HepG2 (cell line): ENCODE results near the gene SLC5A4. TPM values are rescaled to one million over a fixed set of nuclear protein-coding genes. Genes with fewer than 3 reads are reported as not detected.

ENCODE experiments used
- polyA plus RNA-seq, 8 experiments: library from polyadenylated mRNA; depleted of rRNA in 3 of 8; stranded (reverse) in 7 of 8; unstranded in 1 of 8; fragments of >200 nt; fragmentation: Illumina TruSeq in 4 of 8; extraction: Trizol in 4 of 8; gene quantifications; 2 replicates each; pipeline versions ENCODE4 v1.2.1 to v1.2.3, GENCODE V29; 2011 to 2016; ENCODE audit warnings: low read depth in 4 of 8, missing spikeins in 1 of 8, mixed read lengths in 1 of 8; ENCODE audit not compliant: insufficient read depth in 1 of 8
- small RNA-seq, 3 experiments: library from RNA; depleted of rRNA; stranded (forward); fragments of <200 nt; gene quantifications; one replicate each; pipeline ENCODE3, GENCODE V24; 2012; ENCODE audit warnings: low read depth in 2 of 3, low replicate concordance in 1 of 3; ENCODE audit not compliant: insufficient read length in 3 of 3, insufficient read depth in 2 of 3
- total RNA-seq, 5 experiments: library from RNA; depleted of rRNA; stranded (reverse); fragments of >200 nt; fragmentation: Illumina TruSeq; extraction: Trizol; gene quantifications; 2 replicates each; pipeline ENCODE4 v1.2.3, GENCODE V29; 2016; ENCODE audit warnings: low read depth in 1 of 5

Gene SLC5A4
- total and polyA plus RNA-seq, 2 of the 13 experiments (the other 11 are each of a cell fraction or from before 2014, with no cell fraction given) = not detected

Small RNA genes within 50 kb of the gene (small RNA-seq; reads per million reads assigned to genes)
- gene RF02171 = 0 reads per million in 3 experiments

Other genes with a start within 250 kb of the SLC5A4 start
- not detected in 2 replicates for gene SLC5A1, start 212.1 kb downstream of the SLC5A4 start, total RNA-seq (2016; rRNA removed; fragmentation: Illumina TruSeq; extraction: Trizol)
- gene SLC5A1, start 212.1 kb downstream of the SLC5A4 start, polyA plus RNA-seq (2011; rRNA removed) = not detected in 2 replicates
- not detected in 2 replicates for gene C22orf42, start 96.0 kb downstream of the SLC5A4 start, total RNA-seq (2016; rRNA removed; fragmentation: Illumina TruSeq; extraction: Trizol)
- gene C22orf42, start 96.0 kb downstream of the SLC5A4 start, polyA plus RNA-seq (2011; rRNA removed) = not detected in 2 replicates
- not detected in 2 replicates for gene RFPL2, start 50.3 kb downstream of the SLC5A4 start, total RNA-seq (2016; rRNA removed; fragmentation: Illumina TruSeq; extraction: Trizol)
- gene RFPL2, start 50.3 kb downstream of the SLC5A4 start, polyA plus RNA-seq (2011; rRNA removed) = not detected in 2 replicates
- gene RFPL3, start 102.5 kb upstream of the SLC5A4 start, total RNA-seq (2016; rRNA removed; fragmentation: Illumina TruSeq; extraction: Trizol) = not detected in 2 replicates
- gene RFPL3, start 102.5 kb upstream of the SLC5A4 start, polyA plus RNA-seq (2011; rRNA removed) = not detected in 2 replicates
- 167 and 227 TPM in 2 replicates for gene RTCB, start 156.9 kb upstream of the SLC5A4 start, total RNA-seq (2016; rRNA removed; fragmentation: Illumina TruSeq; extraction: Trizol)
- 91.3 and 108 TPM in 2 replicates for gene RTCB, start 156.9 kb upstream of the SLC5A4 start, polyA plus RNA-seq (2011; rRNA removed)
- gene BPIFC, start 209.1 kb upstream of the SLC5A4 start, total RNA-seq (2016; rRNA removed; fragmentation: Illumina TruSeq; extraction: Trizol) = not detected in 2 replicates
- not detected in 2 replicates for gene BPIFC, start 209.1 kb upstream of the SLC5A4 start, polyA plus RNA-seq (2011; rRNA removed)
- 105 and 118 TPM in 2 replicates for gene FBXO7, start 219.5 kb upstream of the SLC5A4 start, total RNA-seq (2016; rRNA removed; fragmentation: Illumina TruSeq; extraction: Trizol)
- gene FBXO7, start 219.5 kb upstream of the SLC5A4 start, polyA plus RNA-seq (2011; rRNA removed) = 157 and 172 TPM in 2 replicates